UCSD-AML1 (cell line): ENCODE measurements around the gene RALGAPB.
"Not testable (repeated sequence)": the region's sequence is repeated elsewhere in the genome, so short reads cannot be mapped to it uniquely, and the experiment has no call there.

Source experiments
- DNase-seq: peaks from one replicate; lab custom pipeline; 2025; ENCODE audit not compliant: unreplicated experiment; lab: John Stamatoyannopoulos, UW

The RALGAPB gene

GRCh38 chr20:38472513-38473366 is at the start of gene RALGAPB:
TSS of gene RALGAPB (plus strand) at chr20:38472843. CDS start at chr20:38488433, 15,590 bp downstream.
- DNase-seq: peak; percentile 100

GRCh38 chr20:38423541-38423940 is 49.1 kb upstream of the RALGAPB start:
- no peak for DNase-seq

- DNase-seq: no peak
Measured at GRCh38 chr20:38424401-38424800, 48.2 kb upstream of the RALGAPB start.

- no peak for DNase-seq
Measured at GRCh38 chr20:38426006-38426897, 46.4 kb upstream of the RALGAPB start.

- DNase-seq: no peak
Measured at GRCh38 chr20:38427655-38428023, 45.0 kb upstream of the RALGAPB start.

- no peak for DNase-seq
Measured at GRCh38 chr20:38428800-38429199, 43.8 kb upstream of the RALGAPB start.

GRCh38 chr20:38429301-38429700 is 43.3 kb upstream of the RALGAPB start:
- DNase-seq: no peak

GRCh38 chr20:38430679-38431325 is 41.8 kb upstream of the RALGAPB start:
- no peak for DNase-seq

- no peak for DNase-seq
Measured at GRCh38 chr20:38432292-38432691, 40.4 kb upstream of the RALGAPB start.

- not testable (repeated sequence) for DNase-seq
Measured at GRCh38 chr20:38432870-38433269, 39.8 kb upstream of the RALGAPB start.

GRCh38 chr20:38433304-38433972 is 39.2 kb upstream of the RALGAPB start:
- DNase-seq: no peak

GRCh38 chr20:38434301-38434741 is 38.3 kb upstream of the RALGAPB start:
- peak; percentile 57 for DNase-seq

- DNase-seq: peak; percentile 93
Measured at GRCh38 chr20:38434770-38435554, 37.7 kb upstream of the RALGAPB start, which contains the start of gene SNHG17. TSS of gene SNHG17 (minus strand) at chr20:38435328.

GRCh38 chr20:38435555-38435939 is 37.1 kb upstream of the RALGAPB start:
- DNase-seq: no peak

GRCh38 chr20:38437796-38438195 is 34.8 kb upstream of the RALGAPB start:
- no peak for DNase-seq

GRCh38 chr20:38441110-38441509 is 31.5 kb upstream of the RALGAPB start:
- not testable (repeated sequence) for DNase-seq

- DNase-seq: no peak
Measured at GRCh38 chr20:38441916-38442315, 30.7 kb upstream of the RALGAPB start.

GRCh38 chr20:38445381-38445796 is 27.3 kb upstream of the RALGAPB start:
- DNase-seq: no peak

GRCh38 chr20:38445901-38446425 is 26.7 kb upstream of the RALGAPB start:
- no peak for DNase-seq
